Posterior cingulate gyrus (tissue), 11 donors: Measurements from ENCODE around the gene AMPD3.
A peak's percentile ranks its signal among the peaks of the same experiment; 100 is the strongest.

ENCODE experiments used
- DNase-seq, 10 donors: peaks; one replicate each; pipeline versions ENCODE4 v3.0.0 to v3.0.0-alpha.2; 2020 to 2021; ENCODE audit warnings: mixed read lengths in 3 of 10
- intact Hi-C: fragments of 100-400 bp; cut with DNase I; formaldehyde crosslinking; loops from one replicate; pipeline ENCODE4 v1.15.1; 2023

AMPD3 gene

GRCh38 chr11:10499452-10499851 lies 44.4 kb downstream of the AMPD3 start:
- no peak for DNase-seq
- intact Hi-C loops: no loop called here

- intact Hi-C loops: no loop called here
- DNase-seq: no peak
Observed at GRCh38 chr11:10499874-10500601, 45.0 kb downstream of the AMPD3 start.

- no peak for DNase-seq
- intact Hi-C loops: no loop called here
Observed at GRCh38 chr11:10500757-10501684, 46.0 kb downstream of the AMPD3 start.

GRCh38 chr11:10502065-10502680 lies 47.1 kb downstream of the AMPD3 start:
- intact Hi-C loops: no loop called here
- no peak for DNase-seq

- intact Hi-C loops: no loop called here
- DNase-seq: no peak
Observed at GRCh38 chr11:10502770-10503169, 47.7 kb downstream of the AMPD3 start.

- DNase-seq: no peak
- intact Hi-C loops: no loop called here
Observed at GRCh38 chr11:10503221-10503620, 48.2 kb downstream of the AMPD3 start.

GRCh38 chr11:10503777-10504480 lies 48.9 kb downstream of the AMPD3 start:
- intact Hi-C loops: no loop called here
- DNase-seq: peak in 1 of 10 donors; percentile 32

- DNase-seq: no peak
- intact Hi-C loops: no loop called here
Observed at GRCh38 chr11:10504490-10504889, 49.4 kb downstream of the AMPD3 start.

GRCh38 chr11:10505278-10506007 lies 50.4 kb downstream of the AMPD3 start:
- DNase-seq: no peak

GRCh38 chr11:10506008-10506370 lies 50.9 kb downstream of the AMPD3 start:
- intact Hi-C loops: no loop called here
- no peak for DNase-seq

More at GRCh38 chr11:10505278-10506007, 50.4 kb downstream of the AMPD3 start:
- intact Hi-C loops: no loop called here

- intact Hi-C loops: loop anchor here (10.0 kb wide), 1 partner anchor 96 kb away; no protein-coding TSS in a partner anchor
- peak in 1 of 10 donors; percentile 47 for DNase-seq
Observed at GRCh38 chr11:10511181-10511621, 56.1 kb downstream of the AMPD3 start.

- intact Hi-C loops: loop anchor here (10.0 kb wide), 1 partner anchor 99 kb away; no protein-coding TSS in a partner anchor
Observed at GRCh38 chr11:10514202-10514601, 59.1 kb downstream of the AMPD3 start.

GRCh38 chr11:10514709-10515108 lies 59.6 kb downstream of the AMPD3 start:
- DNase-seq: peak in 1 of 10 donors; percentile 26
- intact Hi-C loops: loop anchor here (10.0 kb wide), 1 partner anchor 100 kb away; no protein-coding TSS in a partner anchor

More at GRCh38 chr11:10514202-10514601, 59.1 kb downstream of the AMPD3 start:
- no peak for DNase-seq

GRCh38 chr11:10515418-10515817 lies 60.4 kb downstream of the AMPD3 start:
- intact Hi-C loops: loop anchor here (10.0 kb wide), 1 partner anchor 101 kb away; no protein-coding TSS in a partner anchor
- no peak for DNase-seq

GRCh38 chr11:10518123-10518522 lies 63.1 kb downstream of the AMPD3 start:
- intact Hi-C loops: loop anchor here (10.0 kb wide), 1 partner anchor 103 kb away; no protein-coding TSS in a partner anchor
- DNase-seq: no peak

GRCh38 chr11:10518891-10519290 lies 63.8 kb downstream of the AMPD3 start:
- DNase-seq: peak in 1 of 10 donors; percentile 34
- intact Hi-C loops: loop anchor here (10.0 kb wide), 1 partner anchor 104 kb away; no protein-coding TSS in a partner anchor

GRCh38 chr11:10519630-10520029 lies 64.6 kb downstream of the AMPD3 start:
- intact Hi-C loops: loop anchor here (10.0 kb wide), 1 partner anchor 105 kb away; no protein-coding TSS in a partner anchor
- no peak for DNase-seq

GRCh38 chr11:10520562-10520961 lies 65.5 kb downstream of the AMPD3 start:
- no peak for DNase-seq
- intact Hi-C loops: no loop called here

GRCh38 chr11:10522276-10522675 lies 67.2 kb downstream of the AMPD3 start:
- no peak for DNase-seq
- intact Hi-C loops: no loop called here
